H9 (cell line): ENCODE measurements around the gene BEST4. TPM values are rescaled to one million over a fixed set of nuclear protein-coding genes. Genes with fewer than 3 reads are reported as not detected.

Experiments used
- DNase-seq: peaks from one replicate; pipeline ENCODE4 v3.0.0-alpha.2; 2017
- H2AFZ ChIP-seq: one replicate; pipeline ENCODE4 v1.6.1; 2013; ENCODE audit warnings: mild to moderate bottlenecking, low read length, control low read depth, moderate library complexity
- H2AK5ac ChIP-seq: 2 replicates; pipeline ENCODE4 v1.6.1; 2013; ENCODE audit warnings: low read length, control low read depth, mixed read lengths; ENCODE audit not compliant: insufficient read length
- H2BK120ac ChIP-seq: one replicate; pipeline ENCODE4 v1.6.1; 2013; ENCODE audit warnings: low read depth, mild to moderate bottlenecking, low read length, control low read depth, inconsistent platforms; ENCODE audit not compliant: poor library complexity, severe bottlenecking
- H2BK12ac ChIP-seq: 2 replicates; pipeline ENCODE4 v1.6.1; 2013; ENCODE audit warnings: low read length, control low read depth, mixed read lengths, low read depth; ENCODE audit not compliant: insufficient read length
- H2BK15ac ChIP-seq: 2 replicates; pipeline ENCODE4 v1.6.1; 2013; ENCODE audit warnings: low read depth, low read length, control low read depth
- H2BK20ac ChIP-seq: one replicate; pipeline ENCODE4 v1.6.1; 2013; ENCODE audit warnings: low read depth, mild to moderate bottlenecking, low read length, control low read depth, inconsistent platforms; ENCODE audit not compliant: poor library complexity, severe bottlenecking
- H2BK5ac ChIP-seq: 2 replicates; pipeline ENCODE4 v1.6.1; 2013; ENCODE audit warnings: low read length, control low read depth, mixed read lengths; ENCODE audit not compliant: insufficient read length
- H3K14ac ChIP-seq: 2 replicates; pipeline ENCODE4 v1.6.1; 2013; ENCODE audit warnings: low read length, control low read depth; ENCODE audit not compliant: insufficient read depth
- H3K18ac ChIP-seq: 2 replicates; pipeline ENCODE4 v1.6.1; 2013; ENCODE audit warnings: low read depth, mild to moderate bottlenecking, mixed read lengths, low read length, control low read depth; ENCODE audit not compliant: insufficient read length
- H3K23ac ChIP-seq: 2 replicates; pipeline ENCODE4 v1.6.1; 2013; ENCODE audit warnings: low read length, control low read depth, mixed read lengths, low read depth; ENCODE audit not compliant: insufficient read length
- H3K23me2 ChIP-seq: 2 replicates; pipeline ENCODE4 v1.6.1; 2013; ENCODE audit warnings: low read depth, mild to moderate bottlenecking, mixed read lengths, low read length, control low read depth; ENCODE audit not compliant: insufficient read length, poor library complexity, severe bottlenecking
- H3K27ac ChIP-seq: 2 replicates; pipeline ENCODE4 v1.5.1; 2013; ENCODE audit warnings: low read length, control low read depth, mixed read lengths, low read depth; ENCODE audit not compliant: insufficient read length
- H3K27me3 ChIP-seq: 2 replicates; pipeline ENCODE4 v1.6.1; 2013; ENCODE audit warnings: low read length, control low read depth, inconsistent platforms; ENCODE audit not compliant: insufficient read depth
- H3K4ac ChIP-seq: 2 replicates; pipeline ENCODE4 v1.6.1; 2013; ENCODE audit warnings: low read depth, mild to moderate bottlenecking, control low read depth, inconsistent platforms, low read length, moderate library complexity
- H3K4me1 ChIP-seq: 2 replicates; pipeline ENCODE4 v1.6.1; 2013; ENCODE audit warnings: low read length, control low read depth, inconsistent platforms; ENCODE audit not compliant: insufficient read depth
- H3K4me2 ChIP-seq: 2 replicates; pipeline ENCODE4 v1.6.1; 2013; ENCODE audit warnings: low read length, control low read depth, mixed read lengths; ENCODE audit not compliant: insufficient read length, insufficient read depth
- H3K56ac ChIP-seq: 2 replicates; pipeline ENCODE4 v1.6.1; 2013; ENCODE audit warnings: low read depth, mild to moderate bottlenecking, mixed read lengths, low read length, control low read depth; ENCODE audit not compliant: insufficient read length
- H3K79me1 ChIP-seq: 2 replicates; pipeline ENCODE4 v1.6.1; 2013; ENCODE audit warnings: low read depth, mild to moderate bottlenecking, moderate library complexity, low read length, control low read depth, inconsistent platforms; ENCODE audit not compliant: insufficient read depth, poor library complexity, severe bottlenecking
- H3K79me2 ChIP-seq: 2 replicates; pipeline ENCODE4 v1.6.1; 2013; ENCODE audit warnings: low read length, control low read depth, inconsistent platforms; ENCODE audit not compliant: insufficient read depth
- H3K9ac ChIP-seq: 2 replicates; pipeline ENCODE4 v1.6.1; 2013; ENCODE audit warnings: low read length, control low read depth, mixed read lengths; ENCODE audit not compliant: insufficient read length; ENCODE audit errors: extremely low read depth
- H3K9me3 ChIP-seq: one replicate; pipeline ENCODE4 v1.6.1; 2013; ENCODE audit warnings: low read depth, low read length, inconsistent platforms; ENCODE audit not compliant: control insufficient read depth
- H3T11ph ChIP-seq: one replicate; pipeline ENCODE4 v1.6.1; 2013; ENCODE audit warnings: mild to moderate bottlenecking, low read length, control low read depth, inconsistent platforms
- H4K20me1 ChIP-seq: one replicate; pipeline ENCODE4 v1.6.1; 2013; ENCODE audit not compliant: control insufficient read depth, insufficient read length, insufficient read depth
- H4K5ac ChIP-seq: 2 replicates; pipeline ENCODE4 v1.6.1; 2013; ENCODE audit warnings: low read depth, mild to moderate bottlenecking, mixed read lengths, low read length, control low read depth; ENCODE audit not compliant: insufficient read length
- H4K8ac ChIP-seq: replicated peaks from 2 replicates; pipeline ENCODE4 v1.6.1; 2013; ENCODE audit warnings: low read length, control low read depth, mixed read lengths, low read depth; ENCODE audit not compliant: insufficient read length
- H4K91ac ChIP-seq: 2 replicates; pipeline ENCODE4 v1.6.1; 2013; ENCODE audit warnings: low read depth, mild to moderate bottlenecking, moderate library complexity, mixed read lengths, low read length, control low read depth; ENCODE audit not compliant: insufficient read length
- H3K27ac Mint-ChIP-seq, 3 experiments: 2 replicates in 2 of 3; 3 replicates in 1 of 3; pipeline ENCODE4 v1.8.0; 2020 to 2021; ENCODE audit warnings: mixed read lengths in 3 of 3, mild to moderate bottlenecking in 1 of 3, moderate library complexity in 1 of 3
- H3K27me3 Mint-ChIP-seq: 2 replicates; pipeline ENCODE4 v1.8.0; 2021; ENCODE audit warnings: low read depth, mild to moderate bottlenecking, moderate library complexity, mixed read lengths
- H3K36me3 Mint-ChIP-seq, 3 experiments: 2 replicates in 2 of 3; 3 replicates in 1 of 3; pipeline ENCODE4 v1.8.0; 2020 to 2021; ENCODE audit warnings: low read depth in 3 of 3, mixed read lengths in 3 of 3; ENCODE audit not compliant: insufficient read depth in 1 of 3
- H3K4me1 Mint-ChIP-seq, 2 experiments: 2 replicates each; pipeline ENCODE4 v1.8.0; 2020; ENCODE audit warnings: mixed read lengths in 2 of 2
- H3K4me3 Mint-ChIP-seq, 2 experiments: 2 replicates in 1 of 2; 3 replicates in 1 of 2; pipeline ENCODE4 v1.8.0; 2020 to 2021; ENCODE audit warnings: mild to moderate bottlenecking in 2 of 2, mixed read lengths in 2 of 2, moderate library complexity in 1 of 2
- H3K9me3 Mint-ChIP-seq, 2 experiments: 2 replicates in 1 of 2; 3 replicates in 1 of 2; pipeline ENCODE4 v1.8.0; 2020; ENCODE audit warnings: mild to moderate bottlenecking in 2 of 2, mixed read lengths in 2 of 2, moderate library complexity in 1 of 2
- CTCF ChIP-seq: fragments of 200-600 bp; sonication (generic); conservative IDR thresholded peaks from 3 replicates; pipeline ENCODE4 v1.8.0; 2021; ENCODE audit warnings: antibody characterized with exemption, mild to moderate bottlenecking
- WGBS: extraction: QIAGEN DNeasy Blood & Tissue Kit; methylation state at CpG from one replicate; pipeline ENCODE4 v1.1.7; 2013; ENCODE audit warnings: missing lambda C conversion rate, low lambda C conversion rate, mixed read lengths; ENCODE audit not compliant: insufficient read length; ENCODE audit errors: extremely low coverage; 5-methylcytosine and 5-hydroxymethylcytosine counted together
- total RNA-seq: library from RNA; stranded (reverse); gene quantifications from 2 replicates; pipeline ENCODE4 v1.2.1, GENCODE V29; 2021

Gene BEST4
- total RNA-seq, 1 experiment from 2014 or later = 1.1 TPM

GRCh38 chr1:44803062-44803311, 15.0 kb upstream of the BEST4 start:
- no peak overlapping the region for H2BK5ac ChIP-seq
- H2BK120ac ChIP-seq = no peak overlapping the region
- no peak overlapping the region for H4K8ac ChIP-seq

More at GRCh38 chr1:44803062-44803311, 15.0 kb upstream of the BEST4 start:
- Histone ChIP-seq H3K79me2 (no peaks in the 10 kb centered on the region), H3K18ac (no peak overlapping the region), H3K27me3 (no peaks in the 10 kb centered on the region), H3K79me1 (no peaks in the 10 kb centered on the region), H4K91ac (no peak overlapping the region), H3K4ac (no peak overlapping the region), H3K9me3 (no peaks in the 10 kb centered on the region), H3K56ac (no peak overlapping the region), H3K9ac (no peak overlapping the region), H3K4me1 (peaks cover 7% of the 10 kb centered on the region; the same call in 1 of the 2 replicates), H3K27ac (no peak overlapping the region), H2BK15ac (no peak overlapping the region), H2AFZ (no peak overlapping the region), H3K23me2 (peaks cover 9% of the 10 kb centered on the region), H3K14ac (no peak overlapping the region), H4K20me1 (no peaks in the 10 kb centered on the region), H2BK20ac (no peak overlapping the region), H3K23ac (no peak overlapping the region), H2AK5ac (no peak overlapping the region), H4K5ac (no peak overlapping the region), H3K4me2 (no peak overlapping the region), H2BK12ac (no peak overlapping the region), H3T11ph (no peak overlapping the region)
- no CpG with 5 or more reads among the region's 9 CpGs for WGBS
- DNase-seq = no peak
- no peak for TF ChIP-seq CTCF
- H3K4me1 Mint-ChIP-seq = peaks cover 25 to 31% of the 10 kb centered on the region in 2 experiments
- H3K9me3 Mint-ChIP-seq = no peaks in the 10 kb centered on the region
- H3K27me3 Mint-ChIP-seq = peaks cover 3% of the 10 kb centered on the region
- no peak overlapping the region for H3K4me3 Mint-ChIP-seq
- H3K36me3 Mint-ChIP-seq = peaks cover 3 to 44% (median 26%) of the 10 kb centered on the region in 3 experiments
- H3K27ac Mint-ChIP-seq = no peak overlapping the region
